ENCODE data around the gene ZNF592.

DNA sequence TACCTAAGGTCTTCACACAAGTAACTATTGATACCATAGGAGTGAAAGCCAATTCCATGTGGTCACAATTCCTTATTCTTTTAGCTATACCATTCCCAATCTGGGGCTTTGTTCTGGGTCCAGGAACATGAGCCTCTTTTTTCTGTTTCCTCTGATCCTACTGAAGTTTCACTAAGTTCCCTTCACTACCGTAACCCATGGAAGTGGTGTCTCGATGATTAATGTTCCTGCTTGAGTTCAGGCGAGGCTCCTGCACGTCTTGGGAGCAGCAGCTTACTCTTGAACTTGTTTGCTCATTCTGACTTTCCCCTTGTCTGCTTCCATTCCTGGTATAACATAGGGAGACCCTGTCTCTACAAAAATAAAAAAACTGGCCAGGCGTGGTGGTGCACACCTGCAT is 23.6 kb downstream of the ZNF592 start:
- no peak for TF ChIP-seq ZFX (IDR thresholded peaks at IDR 0.05; ENCODE audit: borderline replicate concordance)
- TF ChIP-seq, protein P1, sequence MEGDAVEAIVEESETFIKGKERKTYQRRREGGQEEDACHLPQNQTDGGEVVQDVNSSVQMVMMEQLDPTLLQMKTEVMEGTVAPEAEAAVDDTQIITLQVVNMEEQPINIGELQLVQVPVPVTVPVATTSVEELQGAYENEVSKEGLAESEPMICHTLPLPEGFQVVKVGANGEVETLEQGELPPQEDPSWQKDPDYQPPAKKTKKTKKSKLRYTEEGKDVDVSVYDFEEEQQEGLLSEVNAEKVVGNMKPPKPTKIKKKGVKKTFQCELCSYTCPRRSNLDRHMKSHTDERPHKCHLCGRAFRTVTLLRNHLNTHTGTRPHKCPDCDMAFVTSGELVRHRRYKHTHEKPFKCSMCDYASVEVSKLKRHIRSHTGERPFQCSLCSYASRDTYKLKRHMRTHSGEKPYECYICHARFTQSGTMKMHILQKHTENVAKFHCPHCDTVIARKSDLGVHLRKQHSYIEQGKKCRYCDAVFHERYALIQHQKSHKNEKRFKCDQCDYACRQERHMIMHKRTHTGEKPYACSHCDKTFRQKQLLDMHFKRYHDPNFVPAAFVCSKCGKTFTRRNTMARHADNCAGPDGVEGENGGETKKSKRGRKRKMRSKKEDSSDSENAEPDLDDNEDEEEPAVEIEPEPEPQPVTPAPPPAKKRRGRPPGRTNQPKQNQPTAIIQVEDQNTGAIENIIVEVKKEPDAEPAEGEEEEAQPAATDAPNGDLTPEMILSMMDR (IDR thresholded peaks at IDR 0.05) = no peak
